GM19438 (cell line): ENCODE data around the gene CDX2.

ENCODE experiments used
- ATAC-seq: cut with Tn5 transposase; IDR thresholded peaks from one replicate; pipeline ENCODE4 v1.9.1; 2021; ENCODE audit warnings: low read depth; ENCODE audit not compliant: unreplicated experiment

CDX2 gene

GRCh38 chr13:27919934-27920676 lies 49.0 kb downstream of the CDX2 start, which contains the start of gene PDX1:
TSS of gene PDX1 (plus strand) at chr13:27920000. CDS start at chr13:27920139, 139 bp downstream.
- no peak for ATAC-seq

- ATAC-seq, result no peak
These were observed 49.5 kb downstream of the CDX2 start for GRCh38 chr13:27919659-27919933.

- ATAC-seq, result no peak
These were observed 50.0 kb downstream of the CDX2 start for GRCh38 chr13:27918918-27919658.

GRCh38 chr13:27918041-27918917 lies 50.8 kb downstream of the CDX2 start:
- no peak for ATAC-seq

- ATAC-seq, result no peak
These were observed 51.8 kb downstream of the CDX2 start for GRCh38 chr13:27917121-27917947.

GRCh38 chr13:27915301-27916207 lies 53.6 kb downstream of the CDX2 start:
- no peak for ATAC-seq

GRCh38 chr13:27913160-27913559 lies 56.0 kb downstream of the CDX2 start:
- ATAC-seq, result no peak

- no peak for ATAC-seq
These were observed 57.6 kb downstream of the CDX2 start for GRCh38 chr13:27911521-27911920.
